ENCODE results near the gene UPK3A. TPM values are rescaled to one million over a fixed set of nuclear protein-coding genes. Genes with fewer than 3 reads are reported as not detected.
"Not testable (repeated sequence)": the region's sequence is repeated elsewhere in the genome, so short reads cannot be mapped to it uniquely, and the experiment has no call there.

Gene UPK3A
- polyA plus RNA-seq, 1 of the 3 experiments (the other 2 are of a cell fraction) = not detected

- Histone ChIP-seq H3K4me1 (ENCODE audit: control insufficient read depth in 1 of 2, insufficient read depth in 2 of 2, low read depth in 1 of 2, low read length in 1 of 2) (peaks cover 8 to 33% of the 10 kb centered on the region in 2 experiments), H4K20me1 (ENCODE audit: insufficient read depth) (no peaks in the 10 kb centered on the region), H3F3A (replicated peaks; ENCODE audit: insufficient read depth) (peaks cover 3% of the 10 kb centered on the region), H3K36me3 (replicated peaks in 1 of 2; ENCODE audit: control insufficient read depth in 1 of 2, insufficient read depth in 2 of 2, low read length in 1 of 2) (peaks cover 6 to 17% of the 10 kb centered on the region in 2 experiments), H3K4me3 (ENCODE audit: low read depth in 2 of 2, low read length in 1 of 2) (no peak overlapping the region), H3K9ac (no peak overlapping the region), H2AFZ (ENCODE audit: low read depth) (no peak overlapping the region), H3K27ac (ENCODE audit: low read depth in 2 of 2, low read length in 1 of 2) (no peak overlapping the region), H3K4me2 (no peak overlapping the region), H3K9me3 (no peaks in the 10 kb centered on the region), H3K9me2 (no peaks in the 10 kb centered on the region), H3K79me2 (ENCODE audit: insufficient read depth) (peaks cover 31% of the 10 kb centered on the region), H3K27me3 (ENCODE audit: insufficient read depth) (no peaks in the 10 kb centered on the region)
- 85% methylated on average over 7 of the region's 7 CpGs for WGBS (ENCODE audit: low lambda C conversion rate)
- CTCF ChIA-PET = interaction anchor here (0.6 to 1.9 kb wide), 4 partner anchors 11 to 230 kb away, joined by 3 to 7 read pairs (median 3); no protein-coding TSS in a partner anchor
- no peak for DNase-seq
- POLR2A ChIA-PET = interaction anchor here (1.0 kb wide), 1 partner anchor 9 kb away, joined by 3 read pairs; no protein-coding TSS in a partner anchor
- TF ChIP-seq POLR2AphosphoS5 (IDR thresholded peaks at IDR 0.05; ENCODE audit: low read depth, low read length) (no peak), FOSL2 (IDR thresholded peaks at IDR 0.05; ENCODE audit: borderline replicate concordance, low read depth) (no peak), GATA2 (CRISPR knock-in tag; IDR thresholded peaks at IDR 0.05) (no peak), SMC3 (IDR thresholded peaks at IDR 0.05; ENCODE audit: low read depth, low read length) (no peak), YY1 (IDR thresholded peaks at IDR 0.05; ENCODE audit: low read depth) (no peak), NRF1 (IDR thresholded peaks at IDR 0.05; ENCODE audit: low read depth, low read length) (no peak), MAX (IDR thresholded peaks at IDR 0.05; ENCODE audit: low read depth) (no peak), IRF3 (IDR thresholded peaks at IDR 0.05; ENCODE audit: low read depth, low read length) (no peak)
These were observed 38.9 kb downstream of the UPK3A start for GRCh38 chr22:45323695-45324094.

DNA sequence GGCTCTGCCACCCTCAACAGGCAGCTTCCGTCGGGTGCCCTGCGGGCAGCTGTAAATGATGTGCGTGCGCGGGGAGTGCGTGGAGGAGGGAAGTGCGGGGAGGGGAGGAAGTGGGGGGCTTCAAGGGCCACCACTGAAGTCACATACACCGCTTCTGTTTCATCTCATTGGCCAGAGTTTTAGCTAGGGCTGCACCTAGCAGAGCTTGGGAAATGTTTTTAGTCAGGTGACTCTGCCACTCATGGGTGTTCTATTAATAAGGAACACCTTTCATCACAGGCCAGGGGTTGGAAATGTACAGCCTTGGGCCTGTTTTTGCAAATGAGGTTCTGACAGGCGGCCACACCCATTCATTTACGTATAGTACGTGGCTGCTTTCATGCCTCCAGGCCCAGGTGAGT lies 39.6 kb downstream of the UPK3A start:
- CTCF ChIA-PET = interaction anchor here (1.6 to 1.9 kb wide), 2 partner anchors 12 to 229 kb away, joined by 3 to 7 read pairs; no protein-coding TSS in a partner anchor

GRCh38 chr22:45328261-45328660 lies 43.5 kb downstream of the UPK3A start:
- H3K79me2 ChIP-seq (ENCODE audit: insufficient read depth); H2AFZ ChIP-seq (ENCODE audit: low read depth); H3K27me3 ChIP-seq (ENCODE audit: insufficient read depth); H3K9ac ChIP-seq; H3F3A ChIP-seq (replicated peaks; ENCODE audit: insufficient read depth); H3K9me2 ChIP-seq; H3K4me3 ChIP-seq (ENCODE audit: low read depth in 2 of 2, low read length in 1 of 2); POLR2A ChIA-PET; DNase-seq; H4K20me1 ChIP-seq (ENCODE audit: insufficient read depth); H3K4me2 ChIP-seq; H3K9me3 ChIP-seq: not testable (repeated sequence)
- CTCF ChIA-PET = interaction anchor here (0.8 kb wide), 1 partner anchor 17 kb away, joined by 3 read pairs; no protein-coding TSS in a partner anchor
- Histone ChIP-seq H3K4me1 (ENCODE audit: control insufficient read depth in 1 of 2, insufficient read depth in 2 of 2, low read depth in 1 of 2, low read length in 1 of 2) (peaks cover 0 to 34% of the 10 kb centered on the region in 2 experiments; a peak in 2 of 4 replicates), H3K36me3 (replicated peaks in 1 of 2; ENCODE audit: control insufficient read depth in 1 of 2, insufficient read depth in 2 of 2, low read length in 1 of 2) (peaks cover 2 to 24% of the 10 kb centered on the region in 2 experiments), H3K27ac (ENCODE audit: low read depth in 2 of 2, low read length in 1 of 2) (peak overlapping the region in 1 of 2 experiments; percentile 95; a peak in 2 of 4 replicates)
- WGBS (ENCODE audit: low lambda C conversion rate) = 100% methylated on average over 3 of the region's 8 CpGs

More for the DNA sequence above, 39.6 kb downstream of the UPK3A start:
- H3K79me2 ChIP-seq (ENCODE audit: insufficient read depth) = peaks cover 25% of the 10 kb centered on the region
- DNase-seq = no peak
- POLR2A ChIA-PET = interaction anchor here (1.0 kb wide), 1 partner anchor 10 kb away, joined by 3 read pairs; no protein-coding TSS in a partner anchor
- peaks cover 3% of the 10 kb centered on the region for H3F3A ChIP-seq (replicated peaks; ENCODE audit: insufficient read depth)
- H3K36me3 ChIP-seq (replicated peaks in 1 of 2; ENCODE audit: control insufficient read depth in 1 of 2, insufficient read depth in 2 of 2, low read length in 1 of 2) = peaks cover 6 to 17% of the 10 kb centered on the region in 2 experiments
- no peak overlapping the region for H2AFZ ChIP-seq (ENCODE audit: low read depth)
- no peaks in the 10 kb centered on the region for H3K9me3 ChIP-seq
- H3K27me3 ChIP-seq (ENCODE audit: insufficient read depth) = no peaks in the 10 kb centered on the region
- H3K9ac ChIP-seq = no peak overlapping the region
- peaks cover 2 to 32% of the 10 kb centered on the region in 2 experiments for H3K4me1 ChIP-seq (ENCODE audit: control insufficient read depth in 1 of 2, insufficient read depth in 2 of 2, low read depth in 1 of 2, low read length in 1 of 2)
- H3K4me3 ChIP-seq (ENCODE audit: low read depth in 2 of 2, low read length in 1 of 2) = no peak overlapping the region
- no peaks in the 10 kb centered on the region for H3K9me2 ChIP-seq
- WGBS (ENCODE audit: low lambda C conversion rate) = 97% methylated on average over 12 of the region's 12 CpGs
- no peaks in the 10 kb centered on the region for H4K20me1 ChIP-seq (ENCODE audit: insufficient read depth)
- TF ChIP-seq RCOR1 (IDR thresholded peaks at IDR 0.05; ENCODE audit: low read length) (no peak), RXRA (IDR thresholded peaks at IDR 0.05; ENCODE audit: borderline replicate concordance, low read depth) (no peak), NRF1 (IDR thresholded peaks at IDR 0.05; ENCODE audit: low read depth, low read length) (no peak), YY1 (IDR thresholded peaks at IDR 0.05; ENCODE audit: low read depth) (no peak), EP300 (IDR thresholded peaks at IDR 0.05; ENCODE audit: borderline replicate concordance in 1 of 2, low read depth in 1 of 2, low read length in 1 of 2) (no peak), RAD21 (IDR thresholded peaks at IDR 0.05; ENCODE audit: low read length) (no peak), NFIC (IDR thresholded peaks at IDR 0.05; ENCODE audit: borderline replicate concordance) (no peak), TCF12 (IDR thresholded peaks at IDR 0.05) (no peak), FOSL2 (IDR thresholded peaks at IDR 0.05; ENCODE audit: borderline replicate concordance, low read depth) (no peak), MEF2A (IDR thresholded peaks at IDR 0.05; ENCODE audit: borderline replicate concordance, low read depth) (no peak)
- H3K4me2 ChIP-seq = no peak overlapping the region
- no peak overlapping the region for H3K27ac ChIP-seq (ENCODE audit: low read depth in 2 of 2, low read length in 1 of 2)

Measured in SK-N-SH (cell line).